HG02884 (cell line): ENCODE results near the gene SLC34A1.

Source experiments
- ATAC-seq: cut with Tn5 transposase; IDR thresholded peaks from one replicate; pipeline ENCODE4 v1.9.1; 2021; ENCODE audit warnings: mild to moderate bottlenecking, moderate library complexity; ENCODE audit not compliant: unreplicated experiment

Gene SLC34A1

GRCh38 chr5:177385720-177386119, 1.5 kb downstream of the SLC34A1 start:
- no peak for ATAC-seq

DNA sequence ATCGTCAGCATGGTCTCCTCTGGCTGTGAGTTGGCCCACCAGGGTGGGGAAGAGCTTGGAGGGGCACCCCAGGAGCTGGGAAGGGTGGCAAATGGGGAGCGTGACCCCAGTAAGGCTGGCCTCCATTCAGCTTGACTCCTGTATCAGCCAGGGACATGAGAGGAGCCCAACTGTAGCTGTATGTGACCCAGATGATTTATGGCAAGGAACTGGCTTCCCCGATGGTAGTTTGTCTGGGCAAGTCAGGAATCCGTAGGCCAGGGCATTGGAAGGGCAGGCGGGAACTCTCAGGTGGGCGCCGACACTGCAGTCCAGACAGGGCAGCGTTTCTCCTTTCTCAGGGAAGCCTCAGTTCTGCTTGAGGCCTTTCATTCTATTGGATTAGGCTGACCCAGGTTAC, 2.3 kb downstream of the SLC34A1 start:
- ATAC-seq: no peak

- no peak for ATAC-seq
Observed at GRCh38 chr5:177387405-177387804, 3.2 kb downstream of the SLC34A1 start.

DNA sequence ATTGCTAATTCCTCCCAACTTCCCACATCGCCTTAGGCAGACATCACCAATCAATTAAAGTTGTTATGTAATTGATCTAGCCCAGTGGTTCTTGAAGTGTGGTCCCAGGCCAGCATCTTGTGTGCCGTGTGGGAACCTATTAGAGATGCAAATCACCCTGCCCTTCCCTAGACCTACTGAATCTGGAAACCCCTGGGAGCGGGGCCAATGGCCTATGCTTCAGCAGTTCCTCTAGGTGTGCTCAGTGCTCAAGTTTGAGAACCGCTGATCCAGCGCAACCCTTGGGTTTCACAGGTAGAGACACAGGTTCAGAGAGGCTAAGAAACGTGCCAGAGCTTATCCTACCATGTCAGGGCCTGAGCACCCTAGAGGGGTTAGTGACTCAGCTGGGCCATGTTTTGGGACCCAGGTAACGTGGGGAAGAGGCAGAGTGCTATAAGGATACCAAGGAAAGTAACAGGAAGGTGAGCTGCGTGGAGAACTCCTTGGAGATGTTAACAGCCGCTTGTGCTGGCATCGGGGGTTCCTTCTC, 4.4 kb downstream of the SLC34A1 start:
- ATAC-seq: no peak

DNA sequence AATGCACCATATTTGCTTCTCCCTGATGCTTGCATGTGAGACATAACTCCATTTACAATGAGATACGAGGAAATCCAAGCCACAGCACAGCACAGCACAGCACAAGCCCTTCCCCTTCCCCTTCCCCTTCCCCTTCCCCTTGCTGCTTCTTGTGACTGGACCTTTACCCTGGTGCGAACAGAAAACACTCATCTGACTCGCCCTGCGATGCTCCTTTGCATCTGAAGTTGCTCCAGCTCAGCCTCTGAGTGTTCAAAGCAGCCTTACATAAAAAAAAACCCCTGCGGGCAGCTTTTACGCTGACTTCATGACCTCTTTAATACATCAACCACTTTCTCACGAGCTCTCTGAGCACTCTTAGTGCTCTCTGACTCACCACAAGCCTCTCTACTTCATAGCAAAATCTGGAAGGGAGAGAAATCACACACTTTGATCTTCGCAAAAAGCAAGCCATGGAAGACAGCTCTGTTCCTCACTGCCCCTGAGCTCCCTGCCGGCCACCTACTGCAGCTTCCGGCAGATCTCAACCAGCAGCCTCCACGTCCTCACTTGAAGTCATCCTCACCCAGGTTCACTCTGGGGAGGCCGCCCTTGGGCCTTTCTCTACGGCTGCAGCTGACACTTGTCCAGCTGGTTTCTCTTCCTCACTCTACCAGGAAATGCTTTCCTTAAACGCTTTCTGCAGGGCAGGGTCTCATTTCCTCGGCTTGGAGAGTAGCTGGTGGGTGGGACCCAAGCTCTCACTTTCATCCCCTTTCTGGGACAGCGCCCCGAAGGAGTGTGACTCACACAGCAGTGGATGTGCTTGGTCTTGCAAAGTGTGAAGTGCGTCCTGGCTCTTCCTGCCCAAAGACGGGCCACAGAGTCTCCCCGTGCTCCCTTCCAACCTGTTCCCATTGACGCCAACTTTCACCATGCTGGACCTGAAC, 5.3 kb downstream of the SLC34A1 start:
- no peak for ATAC-seq

GRCh38 chr5:177390363-177391300, 6.4 kb downstream of the SLC34A1 start:
- ATAC-seq: peak; percentile 62

- ATAC-seq: no peak
Observed at GRCh38 chr5:177392765-177393164, 8.5 kb downstream of the SLC34A1 start.

GRCh38 chr5:177393206-177393765, 9.1 kb downstream of the SLC34A1 start:
- ATAC-seq: no peak

DNA sequence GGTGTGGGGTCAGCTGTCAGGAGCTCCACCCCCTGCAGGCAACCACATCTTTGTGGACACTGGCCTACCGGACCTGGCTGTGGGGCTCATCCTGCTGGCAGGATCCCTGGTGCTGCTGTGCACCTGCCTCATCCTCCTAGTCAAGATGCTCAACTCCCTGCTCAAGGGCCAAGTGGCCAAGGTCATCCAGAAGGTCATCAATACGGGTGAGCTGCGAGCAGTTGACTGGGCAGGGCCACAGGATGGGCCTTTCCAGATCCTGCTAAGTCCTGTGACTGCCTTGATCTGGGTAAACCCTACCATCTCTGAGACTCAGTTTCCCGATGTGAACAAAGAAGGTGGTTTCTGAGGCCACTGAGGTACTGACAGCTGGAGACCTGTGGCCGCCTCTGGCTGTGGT, 9.8 kb downstream of the SLC34A1 start:
- ATAC-seq: no peak

DNA sequence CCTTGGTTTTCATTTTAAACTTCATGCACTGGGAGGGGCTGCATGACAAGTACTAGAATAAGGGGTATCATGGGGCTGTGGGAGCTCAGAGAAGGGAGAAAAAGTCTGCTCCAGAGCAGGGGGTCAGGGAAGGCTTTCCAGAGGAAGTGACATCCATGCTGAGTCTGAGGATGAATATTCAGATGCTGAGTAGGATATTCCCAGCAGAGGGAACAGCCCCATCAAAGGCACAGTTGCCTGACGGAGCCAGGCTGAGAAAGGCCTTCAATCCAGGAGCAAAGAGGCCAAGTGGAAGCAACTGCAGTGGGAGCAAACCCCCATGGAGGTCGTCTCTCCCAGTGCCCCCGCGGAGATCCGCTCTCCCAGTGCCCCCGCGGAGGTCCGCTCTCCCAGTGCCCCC, 11.8 kb downstream of the SLC34A1 start:
- no peak for ATAC-seq

GRCh38 chr5:177396807-177397206, 12.6 kb downstream of the SLC34A1 start:
- ATAC-seq: no peak

- ATAC-seq: no peak
Observed at GRCh38 chr5:177397875-177398390, 13.7 kb downstream of the SLC34A1 start.

DNA sequence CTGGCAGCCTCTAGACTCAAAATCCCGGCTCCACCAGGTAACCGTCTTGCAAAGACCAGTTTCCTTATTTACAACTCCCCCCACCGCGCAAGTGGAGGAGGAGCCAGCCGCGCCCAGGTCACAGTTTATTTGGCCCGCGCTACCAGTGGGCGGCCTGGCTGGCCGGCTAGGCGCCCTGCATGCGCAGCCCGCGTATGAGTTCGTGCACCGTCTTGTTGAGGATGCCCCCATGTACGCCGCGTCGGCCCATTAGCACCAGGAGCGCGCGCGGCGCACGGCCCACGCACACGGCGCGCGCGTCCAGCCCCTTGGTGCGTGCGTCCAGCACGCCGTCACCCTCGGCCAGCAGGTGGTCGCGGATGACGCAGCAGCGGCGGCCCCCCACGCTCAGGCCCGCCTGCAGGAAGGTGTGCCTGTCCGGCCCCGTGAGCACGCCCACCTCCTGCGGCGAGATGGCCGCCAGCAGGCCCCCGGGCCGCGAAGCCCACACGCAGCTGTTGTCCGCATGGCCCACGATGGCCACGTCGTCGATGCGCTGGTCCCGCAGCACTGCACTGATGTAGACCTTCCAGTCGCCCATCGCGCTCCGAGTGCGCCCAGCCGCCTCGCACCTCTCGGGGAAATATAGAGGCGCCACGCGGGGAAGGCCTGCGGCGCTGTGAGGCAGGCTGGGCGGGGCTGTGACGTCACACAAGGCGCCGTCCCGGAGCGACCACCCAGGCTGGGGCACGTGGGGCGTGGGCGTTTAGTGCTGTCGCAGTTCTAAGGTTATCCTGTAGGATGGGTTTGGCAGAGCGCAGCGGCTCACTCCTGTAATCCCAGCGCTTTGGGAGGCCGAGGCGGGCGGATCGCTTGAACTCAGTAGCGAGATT, 16.0 kb downstream of the SLC34A1 start, which contains the start of gene PFN3:
Gene PFN3 (minus strand): TSS at position 665 of the 872 bp plus-strand sequence. CDS start 85 bp downstream, at position 580.
- no peak for ATAC-seq

DNA sequence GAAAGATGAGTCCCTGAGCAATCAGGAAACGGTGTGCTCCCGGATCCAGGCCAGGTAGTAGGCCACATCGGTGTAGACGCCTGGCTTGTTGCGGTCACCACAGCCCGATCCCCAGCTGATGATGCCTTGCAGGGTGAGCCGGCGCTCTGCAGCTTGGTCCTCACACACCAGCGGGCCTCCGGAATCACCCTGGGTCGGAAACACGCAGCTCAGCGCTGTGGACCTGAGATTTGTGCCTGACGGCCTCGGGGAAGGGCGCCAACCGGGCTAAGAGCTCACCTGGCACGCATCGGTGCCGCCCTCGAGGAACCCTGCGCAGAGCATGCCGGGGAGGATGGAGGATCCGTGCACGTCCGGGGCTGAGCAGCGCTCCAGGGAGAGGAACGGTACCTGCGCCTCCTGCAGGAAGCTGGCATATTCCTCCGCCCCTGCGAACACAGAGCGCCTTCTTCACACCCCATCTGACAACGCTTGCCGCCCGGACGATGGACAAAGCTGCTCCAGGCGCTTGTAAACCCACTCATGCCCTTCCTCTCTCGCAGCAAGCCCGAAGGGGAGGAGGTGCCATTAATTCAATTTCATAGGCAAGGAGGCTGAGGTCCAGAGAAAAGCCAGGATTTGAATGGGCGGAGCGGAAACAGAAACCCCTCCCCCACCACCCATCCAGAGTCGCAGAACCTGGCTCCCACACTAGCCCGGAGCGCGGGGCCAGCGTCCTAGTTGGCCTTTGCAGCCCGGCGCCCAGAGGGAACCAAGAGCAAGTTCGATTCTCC, 18.2 kb downstream of the SLC34A1 start:
- ATAC-seq: no peak

- ATAC-seq: no peak
Observed at GRCh38 chr5:177403102-177403791, 19.0 kb downstream of the SLC34A1 start.

DNA sequence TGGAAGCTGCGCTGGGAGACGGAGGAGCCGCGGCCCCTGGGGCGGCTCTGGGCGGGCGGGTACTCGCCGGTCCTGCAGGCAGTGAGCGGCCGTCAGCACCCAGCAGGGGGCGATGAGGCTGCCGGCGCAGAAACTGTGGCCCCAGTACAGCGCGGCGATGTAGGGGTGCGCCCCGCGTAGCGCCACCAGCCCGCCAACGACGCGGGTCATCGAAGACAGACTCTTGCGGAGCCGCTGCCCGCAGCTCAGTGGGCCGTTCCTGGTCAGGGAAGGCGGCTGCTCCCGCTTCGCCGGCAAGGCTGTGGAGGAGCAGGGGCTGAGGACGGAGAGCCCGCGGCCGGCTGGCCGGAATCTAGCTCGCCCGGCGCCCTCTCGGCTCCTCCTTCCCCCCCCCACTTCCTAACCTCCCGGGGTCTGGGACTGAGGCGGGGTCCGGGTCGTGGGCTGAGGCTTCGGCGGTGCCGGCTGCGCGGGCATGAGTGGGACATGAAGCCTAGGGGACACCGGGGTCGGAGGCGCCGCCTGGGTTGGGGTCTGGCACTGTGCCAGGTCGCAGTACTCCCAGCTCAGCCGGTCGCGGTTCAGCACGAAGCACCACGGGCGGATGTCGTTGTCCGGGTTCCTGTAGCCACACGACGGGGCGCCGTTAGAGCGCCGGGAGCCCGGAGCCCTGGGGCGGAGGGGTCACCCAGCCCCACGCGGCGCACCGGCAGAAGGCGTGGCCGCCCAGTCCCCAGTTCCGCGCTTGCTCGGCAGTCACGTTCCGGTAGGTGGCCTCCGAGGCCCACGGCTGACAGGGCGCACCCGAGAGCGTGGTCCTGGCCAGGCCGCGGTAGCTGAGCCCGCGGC, 19.8 kb downstream of the SLC34A1 start:
- ATAC-seq: peak; percentile 68

- no peak for ATAC-seq
Observed at GRCh38 chr5:177404641-177405179, 20.5 kb downstream of the SLC34A1 start.
